Keratinocyte (primary cell): Measurements from ENCODE around the gene PEX3.

ENCODE experiments used
- EZH2 ChIP-seq: IDR thresholded peaks from one replicate; pipeline ENCODE4 v1.6.1; 2012; ENCODE audit warnings: inconsistent platforms, mild to moderate bottlenecking, low read length, moderate library complexity
- TF ChIP-seq, protein P1 (sequence below), 3 experiments: IDR thresholded peaks in 1 of 3; conservative IDR thresholded peaks in 1 of 3; optimal IDR thresholded peaks in 1 of 3; 2 replicates in 2 of 3; 3 replicates in 1 of 3; pipeline versions ENCODE3 to v1.5.1; 2011; ENCODE audit warnings: low read length in 3 of 3, mild to moderate bottlenecking in 3 of 3, moderate library complexity in 2 of 3, control low read depth in 1 of 3, inconsistent platforms in 1 of 3; ENCODE audit not compliant: insufficient read depth in 2 of 3; ENCODE audit errors: extremely low read depth in 1 of 3

DNA sequence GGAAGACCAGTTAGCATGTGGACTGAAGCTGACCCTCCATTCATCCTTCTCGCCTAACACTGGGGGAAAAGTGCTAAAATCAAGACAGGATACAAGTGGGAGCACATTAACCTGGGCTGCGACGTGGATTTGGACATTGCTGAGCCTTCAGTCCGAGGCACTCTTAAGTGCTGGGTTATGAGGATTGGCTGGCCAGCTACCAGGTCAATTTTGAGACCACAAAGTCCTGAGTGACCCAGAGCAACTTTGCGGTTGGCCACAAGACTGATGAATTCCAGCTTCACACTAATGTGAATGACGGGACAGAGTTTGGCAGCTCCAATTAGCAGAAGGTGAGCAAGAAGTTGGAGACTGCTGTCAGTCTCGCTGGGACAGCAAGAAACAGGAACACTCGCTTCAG, 40.2 kb downstream of the PEX3 start:
- TF ChIP-seq EZH2: no peak
- TF ChIP-seq, protein P1, sequence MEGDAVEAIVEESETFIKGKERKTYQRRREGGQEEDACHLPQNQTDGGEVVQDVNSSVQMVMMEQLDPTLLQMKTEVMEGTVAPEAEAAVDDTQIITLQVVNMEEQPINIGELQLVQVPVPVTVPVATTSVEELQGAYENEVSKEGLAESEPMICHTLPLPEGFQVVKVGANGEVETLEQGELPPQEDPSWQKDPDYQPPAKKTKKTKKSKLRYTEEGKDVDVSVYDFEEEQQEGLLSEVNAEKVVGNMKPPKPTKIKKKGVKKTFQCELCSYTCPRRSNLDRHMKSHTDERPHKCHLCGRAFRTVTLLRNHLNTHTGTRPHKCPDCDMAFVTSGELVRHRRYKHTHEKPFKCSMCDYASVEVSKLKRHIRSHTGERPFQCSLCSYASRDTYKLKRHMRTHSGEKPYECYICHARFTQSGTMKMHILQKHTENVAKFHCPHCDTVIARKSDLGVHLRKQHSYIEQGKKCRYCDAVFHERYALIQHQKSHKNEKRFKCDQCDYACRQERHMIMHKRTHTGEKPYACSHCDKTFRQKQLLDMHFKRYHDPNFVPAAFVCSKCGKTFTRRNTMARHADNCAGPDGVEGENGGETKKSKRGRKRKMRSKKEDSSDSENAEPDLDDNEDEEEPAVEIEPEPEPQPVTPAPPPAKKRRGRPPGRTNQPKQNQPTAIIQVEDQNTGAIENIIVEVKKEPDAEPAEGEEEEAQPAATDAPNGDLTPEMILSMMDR (optimal IDR thresholded peaks at IDR 0.05 in 1 of 3, IDR thresholded peaks at IDR 0.05 in 1 of 3, conservative IDR thresholded peaks at IDR 0.05 in 1 of 3; ENCODE audit: extremely low read depth in 1 of 3, insufficient read depth in 2 of 3, low read length in 3 of 3): no peak
